ENCODE results near the gene PPP4R3B.

GRCh38 chr2:55511508-55512124, 105.8 kb downstream of the PPP4R3B start:
- TF ChIP-seq EZH2 (IDR thresholded peaks at IDR 0.05; ENCODE audit: insufficient read depth, poor library complexity, severe bottlenecking): no peak
- no peak for TF ChIP-seq EZH2phosphoT487 (IDR thresholded peaks at IDR 0.05; ENCODE audit: insufficient read depth, low read depth)
